NCI-H510A treated with DMSO at 0.1 percent for 48 hours (cell line): ENCODE measurements around the gene TMEM120A.

ENCODE experiments used
- DNase-seq: peaks from one replicate; lab custom pipeline; 2025; lab: John Stamatoyannopoulos, UW

The TMEM120A gene

DNA sequence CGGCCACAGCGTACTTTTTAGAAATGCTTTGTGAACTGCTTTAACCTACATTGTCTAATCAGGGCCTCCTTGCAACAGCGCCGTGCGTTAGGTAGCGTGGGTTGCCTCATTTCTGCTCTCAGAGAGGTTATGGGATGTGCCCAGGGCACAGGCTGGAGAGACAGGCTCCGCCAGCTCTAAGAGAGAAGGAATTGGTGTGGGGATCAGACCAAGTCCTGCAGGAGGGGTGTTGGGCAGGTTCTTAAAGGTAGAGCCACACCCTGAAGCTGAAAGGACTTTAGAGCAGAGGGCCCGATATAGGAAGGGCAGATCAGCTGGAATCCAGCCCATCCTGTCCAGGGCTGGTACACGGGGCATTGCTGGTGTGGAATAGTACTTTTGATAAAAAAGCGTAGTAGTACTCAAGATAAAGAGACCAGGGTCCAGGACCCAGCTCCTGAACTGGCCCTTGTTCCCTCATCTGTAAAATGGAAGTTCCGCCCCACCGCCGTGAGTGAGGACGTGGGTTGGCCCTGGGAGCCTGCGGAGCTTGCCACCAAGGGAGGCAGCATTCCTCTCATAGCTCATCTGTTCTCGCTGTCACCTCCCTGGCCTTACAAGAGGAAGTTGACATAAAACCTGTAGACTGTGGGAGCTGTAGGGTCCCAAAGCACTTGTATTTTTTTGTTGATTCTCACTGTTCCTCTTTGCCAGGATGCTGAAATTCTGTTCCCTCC is 37.2 kb downstream of the TMEM120A start:
- DNase-seq: no peak

DNA sequence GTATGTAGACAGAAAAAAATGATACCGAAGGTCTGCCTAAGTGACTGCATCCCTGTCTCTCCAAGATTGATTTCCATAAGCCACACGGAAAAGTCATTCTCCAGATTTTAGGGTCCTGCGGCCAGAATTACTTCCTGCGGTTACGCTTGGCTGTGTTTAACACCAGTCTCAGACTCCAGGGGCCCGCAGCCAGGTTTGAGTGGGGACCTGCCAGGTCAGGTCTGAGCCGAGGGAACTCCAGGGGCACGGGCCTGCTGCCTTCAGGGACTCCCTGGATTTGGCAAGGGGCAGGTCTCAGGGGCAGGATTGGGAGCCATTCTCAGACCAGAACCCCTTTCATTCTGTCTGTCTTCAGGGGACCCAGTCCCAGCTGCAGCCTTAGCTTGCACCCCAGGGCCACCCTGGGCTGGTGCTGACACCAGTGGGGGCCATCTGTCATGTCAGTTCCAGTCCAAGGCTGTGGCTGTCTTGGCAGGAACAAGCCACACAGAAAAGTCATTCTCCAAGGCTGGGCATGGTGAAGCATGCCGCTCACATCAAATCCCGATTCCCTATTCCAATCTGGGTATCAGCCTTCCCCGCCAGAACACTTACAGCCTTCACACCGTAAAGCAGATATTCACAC is 39.0 kb downstream of the TMEM120A start:
- no peak for DNase-seq

DNA sequence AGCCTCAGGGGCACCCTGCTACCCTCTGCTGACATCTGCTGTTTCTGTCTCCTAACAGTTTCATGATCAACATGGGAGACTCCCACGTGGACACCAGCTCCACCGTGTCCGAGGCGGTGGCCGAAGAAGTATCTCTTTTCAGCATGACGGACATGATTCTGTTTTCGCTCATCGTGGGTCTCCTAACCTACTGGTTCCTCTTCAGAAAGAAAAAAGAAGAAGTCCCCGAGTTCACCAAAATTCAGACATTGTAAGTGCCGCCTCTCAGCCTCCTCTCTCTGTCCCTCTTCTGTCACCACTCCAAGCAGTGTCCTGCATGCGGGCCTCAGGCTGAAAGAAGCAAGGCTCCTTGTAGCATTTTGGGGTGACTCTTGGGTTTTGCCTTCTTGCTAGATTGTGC is 40.5 kb downstream of the TMEM120A start:
- DNase-seq: no peak

- no peak for DNase-seq
Measured at GRCh38 chr7:75953431-75953830, 41.0 kb downstream of the TMEM120A start.

GRCh38 chr7:75951506-75951905 is 42.9 kb downstream of the TMEM120A start:
- DNase-seq: no peak

DNA sequence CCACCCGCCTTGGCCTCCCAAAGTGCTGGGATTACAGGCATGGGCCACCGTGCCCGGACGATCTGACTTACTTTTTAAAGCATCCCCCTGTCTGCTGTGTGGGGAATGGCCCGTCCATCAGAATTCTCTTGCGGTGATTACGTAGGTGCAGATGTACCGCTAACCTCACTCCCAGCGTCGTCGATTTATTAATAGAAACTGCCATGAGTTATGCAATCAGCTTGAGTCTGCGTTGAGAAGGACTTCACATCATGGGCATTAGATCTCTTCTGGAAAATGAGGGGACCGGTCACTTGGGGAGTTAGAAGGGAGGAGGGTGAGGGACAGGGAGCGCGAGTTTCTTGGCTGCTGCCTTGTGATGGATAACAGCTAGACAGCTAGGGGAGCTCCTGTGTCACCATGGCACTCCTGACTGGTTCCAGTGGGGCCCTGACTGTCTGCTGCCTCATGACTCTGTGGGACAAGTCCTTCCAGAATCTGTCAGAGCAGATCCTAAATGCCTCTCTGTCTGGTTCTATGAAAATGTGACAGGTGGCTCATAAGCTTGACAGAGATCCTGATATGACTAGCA is 44.2 kb downstream of the TMEM120A start:
- DNase-seq: no peak

- no peak for DNase-seq
Measured at GRCh38 chr7:75948179-75948578, 46.2 kb downstream of the TMEM120A start.

GRCh38 chr7:75946207-75946855 is 48.1 kb downstream of the TMEM120A start:
- no peak for DNase-seq

- DNase-seq: peak; percentile 13
Measured at GRCh38 chr7:75945297-75946168, 48.9 kb downstream of the TMEM120A start.

DNA sequence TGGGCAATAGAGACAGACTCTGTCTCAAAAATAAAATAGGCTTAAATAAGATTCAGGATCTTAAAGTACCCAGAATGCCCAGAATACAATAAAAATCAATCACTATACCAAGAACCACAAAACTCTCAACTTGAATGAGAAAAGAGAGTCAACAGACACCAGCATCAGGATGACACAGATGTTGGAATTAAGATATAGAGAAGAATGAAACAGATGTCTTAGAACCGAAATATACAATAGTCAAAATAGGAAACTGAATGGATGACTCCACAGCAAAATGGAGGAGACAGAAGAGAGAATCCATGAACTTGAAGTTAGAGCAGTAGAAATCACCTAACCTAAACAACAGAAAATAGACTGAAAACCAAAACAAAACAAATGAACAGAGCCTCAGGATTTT is 49.9 kb downstream of the TMEM120A start:
- DNase-seq: no peak

GRCh38 chr7:75943864-75944263 is 50.5 kb downstream of the TMEM120A start:
- no peak for DNase-seq

DNA sequence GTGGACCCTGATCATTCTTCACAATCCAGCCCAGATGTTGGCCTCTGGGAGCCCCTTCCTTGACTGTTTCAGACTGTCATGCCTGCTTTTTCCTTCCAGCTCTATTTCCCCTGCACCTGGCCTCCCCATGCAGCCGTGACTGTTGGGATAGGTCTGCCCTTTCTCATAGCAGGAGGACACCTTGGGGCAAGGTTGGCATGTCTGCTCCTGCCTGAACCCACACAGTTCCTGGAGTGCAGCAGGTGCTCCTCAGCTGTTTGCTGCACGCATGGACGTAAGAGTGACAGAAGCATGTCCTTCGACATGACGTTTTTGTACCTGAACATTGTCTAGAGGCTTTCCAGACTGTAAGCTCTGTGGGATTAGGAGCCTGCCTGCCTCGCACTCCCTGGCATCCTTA is 55.5 kb downstream of the TMEM120A start:
- peak; percentile 36 for DNase-seq

DNA sequence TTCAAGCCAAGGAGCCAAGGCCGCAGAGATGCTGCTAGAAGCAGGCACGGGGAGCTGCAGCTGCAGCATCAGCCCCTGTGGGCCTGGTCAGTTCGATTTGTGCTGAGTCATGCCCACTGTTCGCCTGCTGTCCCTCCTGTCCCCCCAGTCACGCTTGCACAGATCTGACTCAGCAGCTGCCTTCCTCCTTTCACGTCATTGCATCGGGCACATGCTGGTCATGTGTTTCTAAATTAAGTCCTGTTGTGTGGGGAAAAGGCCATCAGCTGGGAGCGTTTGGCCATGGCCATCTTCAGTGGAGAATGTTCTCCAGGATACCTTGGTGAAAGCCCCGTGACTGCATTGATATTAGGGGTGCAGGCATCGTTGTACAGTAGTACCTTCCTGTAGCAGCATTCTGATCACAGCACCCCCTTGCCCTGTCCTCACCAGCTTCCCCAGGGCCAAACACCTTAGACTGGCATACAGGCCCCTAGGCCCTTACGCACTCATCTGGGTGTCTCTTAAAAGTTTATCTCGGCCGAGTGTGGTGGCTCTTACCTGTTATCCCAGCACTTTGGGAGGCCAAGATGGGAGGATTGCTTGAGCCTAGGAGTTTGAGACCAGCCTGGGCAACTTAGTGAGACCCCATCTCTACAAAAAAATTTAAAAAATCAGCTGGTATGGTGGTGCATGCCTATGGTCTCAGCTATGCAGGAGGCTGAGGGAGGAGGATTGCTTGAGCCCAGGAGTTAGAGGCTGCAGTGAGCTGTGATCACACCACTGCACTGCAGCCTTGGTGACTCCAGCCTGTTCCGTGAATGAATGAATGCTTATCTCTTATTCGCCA is 56.2 kb downstream of the TMEM120A start:
- no peak for DNase-seq
